Activated CD4-positive, alpha-beta T cell treated with anti-CD3 and anti-CD28 coated beads for 4 hours (primary cell): ENCODE measurements around the gene HTR5A.
"Not testable (repeated sequence)": the region's sequence is repeated elsewhere in the genome, so short reads cannot be mapped to it uniquely, and the experiment has no call there.

Experiments used
- DNase-seq, 2 donors: peaks; one replicate each; pipeline ENCODE4 v3.0.0-alpha.2; 2020

HTR5A gene

DNA sequence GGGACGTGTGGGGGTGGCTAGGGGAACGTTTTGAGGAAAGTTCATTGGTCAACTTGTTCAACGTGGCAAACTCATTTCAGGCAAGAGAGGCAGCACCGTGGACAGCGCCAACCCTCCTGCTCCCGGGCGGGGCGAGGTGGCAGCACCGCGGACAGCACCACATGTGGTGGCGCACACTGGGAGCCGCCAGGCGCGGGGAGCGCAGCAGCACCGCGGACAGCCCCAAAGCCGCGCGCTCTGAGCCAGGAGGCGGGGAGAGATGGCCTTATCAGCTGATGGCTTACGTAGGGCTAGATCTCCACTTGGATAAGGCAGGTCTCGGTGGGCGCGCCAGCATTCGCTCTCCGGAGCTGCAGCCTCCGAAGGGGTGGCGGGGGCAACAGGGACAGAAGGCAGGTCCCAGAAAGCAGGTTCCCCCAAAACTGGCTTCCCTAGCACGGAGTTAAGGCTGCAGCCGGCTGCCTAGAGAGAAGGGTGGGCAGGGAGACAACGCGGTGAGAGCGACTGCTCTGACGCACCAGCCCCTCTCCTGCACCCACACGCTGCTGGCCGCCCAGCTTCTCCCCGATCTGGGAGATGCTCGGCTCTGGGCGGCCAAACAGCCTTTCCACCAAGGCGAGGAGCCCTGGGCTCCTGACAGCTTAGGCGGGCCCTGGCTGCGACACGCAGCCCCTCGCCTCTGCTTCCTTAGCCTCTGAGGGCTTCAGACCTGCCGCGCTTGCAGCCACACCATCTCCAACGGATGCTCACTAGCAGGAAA is at the start of gene HTR5A:
Gene HTR5A (plus strand): TSS at position 333 of the 760 bp plus-strand sequence. CDS start 576 bp downstream, outside the sequence.
- peak; percentile 56 to 62 for DNase-seq

DNA sequence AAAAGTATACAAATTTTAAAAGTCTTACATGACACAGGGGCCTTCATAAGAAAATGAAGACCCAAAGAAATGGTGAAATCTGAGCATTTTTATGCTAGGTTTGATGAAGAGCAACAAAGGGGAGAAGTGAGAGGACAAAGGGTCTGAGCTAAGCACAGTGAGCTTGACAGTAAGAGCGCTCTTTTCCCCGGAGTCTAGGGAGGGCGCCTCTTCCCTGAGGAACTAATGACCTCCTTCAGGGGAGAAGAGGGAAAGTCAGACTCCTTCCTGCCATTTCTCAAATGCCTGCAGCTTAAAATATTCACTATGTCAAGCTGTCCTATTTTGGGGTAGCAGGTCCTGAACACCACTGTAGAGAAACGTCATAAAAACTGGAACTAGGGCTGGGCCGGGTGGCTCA is 49.1 kb upstream of the HTR5A start:
- no peak for DNase-seq

DNA sequence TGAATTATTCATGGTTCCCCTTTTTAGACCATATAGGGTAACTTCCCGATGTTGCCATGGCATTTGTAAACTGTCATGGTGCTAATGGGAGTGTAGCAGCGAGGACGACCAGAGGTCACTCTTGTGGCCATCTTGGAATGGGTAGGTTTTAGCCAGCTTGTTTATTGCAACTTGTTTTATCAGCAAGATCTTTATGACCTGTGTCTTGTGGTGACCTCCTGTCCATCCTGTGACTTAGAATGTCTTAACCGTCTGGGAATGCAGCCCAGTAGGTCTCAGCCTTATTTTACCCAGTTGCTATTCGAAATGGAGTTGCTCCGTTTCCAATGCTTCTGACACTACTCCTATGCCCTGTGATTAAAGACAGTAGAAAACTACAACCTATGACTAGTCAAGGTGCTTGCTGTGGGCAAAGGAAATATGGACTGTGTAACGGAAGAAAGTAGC is 48.4 kb upstream of the HTR5A start:
- DNase-seq = no peak

DNA sequence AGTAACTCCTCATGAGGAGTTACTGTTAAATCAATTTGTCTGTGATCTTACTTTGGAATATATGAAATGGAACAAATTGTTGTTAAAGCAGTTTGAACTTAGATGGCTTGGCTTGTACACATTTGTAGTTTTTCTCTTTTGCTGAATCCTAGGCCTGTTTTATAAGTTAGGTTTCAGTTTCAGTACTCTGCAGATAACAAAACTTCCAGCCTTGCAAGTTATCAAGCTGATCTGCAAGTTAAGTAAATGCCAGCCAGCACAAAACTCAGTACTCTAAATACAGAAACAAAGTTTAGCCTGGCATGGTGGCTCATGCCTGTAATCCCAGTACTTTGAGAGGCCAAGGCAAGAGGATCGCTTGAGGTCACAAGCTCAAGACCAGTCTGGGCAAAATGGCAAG is 42.2 kb upstream of the HTR5A start:
- DNase-seq = no peak

DNA sequence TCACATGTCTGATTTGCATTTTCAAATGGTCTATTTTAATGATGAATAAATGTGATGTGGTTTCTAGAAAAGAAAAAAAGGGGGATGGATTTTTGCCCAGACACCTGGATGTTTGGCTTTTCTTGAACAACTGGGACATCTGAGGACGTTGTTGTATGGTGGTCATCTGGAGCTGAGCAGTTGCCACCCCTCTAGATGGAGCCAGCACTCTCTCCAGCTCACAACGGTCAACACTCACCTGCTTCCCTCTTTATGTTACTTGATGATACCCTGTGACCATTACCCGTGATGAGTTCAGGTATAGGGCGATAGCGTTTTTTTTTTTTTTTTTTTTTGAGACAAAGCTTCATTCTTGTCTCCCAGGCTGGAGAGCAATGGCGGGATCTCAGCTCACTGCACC is 37.1 kb upstream of the HTR5A start:
- DNase-seq = no peak

DNA sequence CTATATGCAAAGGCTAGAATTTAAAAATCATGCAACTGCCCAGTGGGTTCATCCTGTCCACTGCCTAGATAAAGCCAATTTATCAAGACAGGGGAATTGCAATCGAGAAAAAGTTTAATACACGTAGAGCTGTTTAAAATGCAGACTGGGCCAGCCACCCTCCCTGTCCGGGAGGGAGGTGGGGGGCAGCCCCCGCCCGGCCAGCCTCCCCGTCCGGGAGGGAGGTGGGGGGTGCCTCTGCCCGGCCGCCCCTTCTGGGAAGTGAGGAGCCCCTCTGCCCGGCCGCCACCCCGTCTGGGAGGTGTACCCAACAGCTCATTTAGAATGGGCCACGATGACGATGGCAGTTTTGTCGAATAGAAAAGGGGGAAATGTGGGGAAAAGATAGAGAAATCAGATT is 35.6 kb upstream of the HTR5A start:
- DNase-seq = not testable (repeated sequence)

DNA sequence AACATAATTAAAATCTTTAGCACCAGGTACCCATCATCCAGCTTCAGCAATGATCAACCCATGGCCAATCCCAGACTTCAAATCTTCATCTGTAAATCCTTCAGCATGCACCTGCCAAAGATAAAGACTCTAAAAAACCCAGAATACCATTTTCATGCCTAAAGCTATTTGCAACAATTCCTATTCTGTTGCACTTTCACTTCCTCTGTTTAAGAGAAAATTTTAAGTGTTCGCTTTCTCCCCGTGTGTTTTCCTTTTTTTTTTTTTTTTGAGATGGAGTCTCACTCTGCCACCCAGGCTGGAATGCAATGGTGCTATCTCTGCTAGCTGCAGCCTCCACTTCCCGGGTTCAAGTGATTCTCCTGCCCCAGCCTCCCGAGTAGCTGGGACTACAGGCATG is 31.8 kb upstream of the HTR5A start:
- no peak for DNase-seq

DNA sequence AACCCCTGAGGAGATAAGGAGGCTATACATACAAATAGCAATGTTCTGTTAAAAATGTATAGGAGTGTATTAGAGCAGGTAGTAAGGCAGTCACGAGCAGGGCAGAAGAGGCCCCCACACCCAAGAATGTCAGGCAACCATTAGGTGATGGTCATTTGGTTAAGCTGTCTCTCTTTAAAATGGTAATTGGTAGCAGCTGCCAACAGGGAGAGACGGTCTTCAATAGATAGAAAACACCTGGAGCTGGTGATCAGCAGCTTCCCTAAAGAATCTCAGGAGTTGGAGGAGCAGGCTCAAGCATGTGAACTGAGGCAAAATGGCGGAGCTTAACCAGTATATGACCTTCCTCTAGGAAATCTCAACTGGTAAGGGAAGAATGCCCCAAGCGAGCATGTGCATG is 26.4 kb upstream of the HTR5A start:
- DNase-seq = no peak

DNA sequence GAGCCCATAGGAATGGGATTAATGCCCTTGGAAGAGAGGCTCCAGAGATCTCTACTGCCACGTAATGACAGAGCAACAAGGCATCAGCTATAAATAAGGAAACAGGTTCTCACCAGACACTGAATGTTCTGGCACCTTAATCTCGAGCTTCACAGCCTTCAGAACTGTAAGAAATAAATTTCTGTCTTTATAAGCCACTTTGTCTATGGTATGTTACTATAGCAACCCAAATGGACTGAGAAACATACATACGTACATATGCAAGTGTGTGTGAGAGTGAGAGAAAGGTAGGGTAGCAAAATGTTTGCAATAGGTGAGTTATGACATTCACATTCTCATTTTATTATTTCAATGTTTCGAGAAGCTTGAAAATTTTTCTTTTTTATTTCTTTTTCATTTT is 22.1 kb upstream of the HTR5A start:
- DNase-seq = no peak

DNA sequence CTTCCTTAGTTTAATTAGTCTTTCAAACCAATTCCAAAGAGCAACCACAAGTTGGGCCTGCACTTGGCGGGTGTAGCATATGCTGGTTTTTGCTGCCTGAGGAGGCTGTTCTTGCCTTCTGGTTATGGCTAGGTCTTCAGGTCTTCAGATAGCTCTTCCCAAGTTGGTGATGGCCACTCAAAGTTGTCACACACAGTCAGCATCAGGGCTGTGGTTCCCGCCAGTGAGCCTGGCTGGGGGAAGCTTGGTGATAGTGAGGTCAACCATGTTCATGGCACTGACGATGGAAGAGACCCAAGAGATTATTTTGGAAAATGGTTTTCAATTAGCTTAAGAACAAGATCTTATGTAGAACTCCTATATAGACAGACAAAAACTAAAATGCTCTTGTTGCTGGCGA is 18.8 kb upstream of the HTR5A start:
- no peak for DNase-seq

DNA sequence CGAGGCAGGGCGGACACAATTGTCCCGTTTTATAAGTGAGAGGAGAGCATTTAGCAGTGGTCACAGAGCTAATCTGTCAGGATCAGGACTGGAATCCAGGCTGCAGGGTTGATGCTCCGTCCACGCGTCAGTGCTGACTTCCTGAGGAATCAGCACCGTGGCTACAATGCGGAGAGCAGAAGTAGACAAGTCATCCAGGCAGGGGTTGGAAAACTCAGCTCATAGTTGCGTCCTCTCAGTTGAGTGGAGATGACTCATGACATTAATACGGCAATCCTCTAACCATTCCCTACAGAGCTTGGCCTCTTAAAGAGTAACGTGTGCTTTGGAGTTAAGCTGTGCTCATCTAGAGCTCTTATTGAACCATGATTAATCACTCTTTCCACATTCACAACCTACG is 17.1 kb upstream of the HTR5A start:
- DNase-seq = no peak

DNA sequence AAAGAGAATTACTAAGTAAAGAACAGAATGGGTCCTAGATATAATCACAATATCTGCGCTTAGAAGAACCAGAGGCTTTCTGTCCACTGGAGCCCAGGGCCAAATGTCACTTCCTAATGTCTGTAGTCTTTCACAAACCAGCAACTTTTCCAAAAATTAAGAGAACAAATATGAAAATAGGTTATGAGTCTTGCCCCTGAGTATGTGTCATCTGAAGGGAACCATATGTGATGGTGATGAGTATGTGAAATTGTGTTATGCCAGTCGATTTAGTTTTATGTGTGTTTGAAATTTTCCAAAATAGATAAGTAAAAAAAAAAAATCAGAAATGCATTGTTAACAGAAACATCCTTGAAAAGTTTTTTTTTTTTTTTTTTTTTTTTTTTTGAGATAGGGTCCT is 15.4 kb upstream of the HTR5A start:
- DNase-seq = no peak

DNA sequence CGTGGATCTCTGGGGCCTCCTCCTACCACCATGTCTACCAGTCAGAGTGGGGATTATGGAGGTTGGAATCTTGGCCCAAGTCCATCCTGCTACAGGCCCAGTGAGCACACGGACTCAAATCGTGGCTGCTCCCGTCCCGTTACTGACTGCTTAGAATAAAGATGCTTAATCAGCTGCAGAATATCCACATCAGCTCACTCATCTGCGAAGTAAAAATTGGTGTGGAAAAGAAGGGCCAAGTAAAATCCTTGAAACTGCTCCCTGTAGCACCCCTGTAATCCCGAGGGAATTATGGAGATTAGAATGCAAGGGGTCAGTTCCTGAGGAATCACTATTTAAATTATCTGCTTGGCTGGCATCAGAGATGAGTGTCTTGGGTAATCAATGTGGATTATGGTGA is 13.0 kb upstream of the HTR5A start:
- DNase-seq = no peak

DNA sequence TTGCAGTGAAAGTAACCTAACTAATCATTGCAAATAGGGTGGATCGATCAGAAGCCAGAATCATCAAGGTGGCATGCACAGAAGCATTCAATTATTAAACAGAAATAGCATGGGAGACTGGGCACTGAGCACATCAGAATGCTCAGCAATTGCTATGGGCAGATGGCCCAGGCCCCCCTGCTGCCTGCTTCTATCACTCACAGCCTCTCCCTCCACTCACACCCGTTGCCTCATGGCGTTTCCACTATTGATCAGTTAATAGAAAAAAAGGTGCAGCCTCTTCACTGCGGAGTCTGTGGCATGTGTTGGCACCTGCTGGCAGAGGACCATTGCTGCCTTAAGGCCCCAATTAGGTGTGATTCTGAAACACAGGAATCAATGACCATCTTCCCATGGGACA is 11.2 kb upstream of the HTR5A start:
- no peak for DNase-seq

DNA sequence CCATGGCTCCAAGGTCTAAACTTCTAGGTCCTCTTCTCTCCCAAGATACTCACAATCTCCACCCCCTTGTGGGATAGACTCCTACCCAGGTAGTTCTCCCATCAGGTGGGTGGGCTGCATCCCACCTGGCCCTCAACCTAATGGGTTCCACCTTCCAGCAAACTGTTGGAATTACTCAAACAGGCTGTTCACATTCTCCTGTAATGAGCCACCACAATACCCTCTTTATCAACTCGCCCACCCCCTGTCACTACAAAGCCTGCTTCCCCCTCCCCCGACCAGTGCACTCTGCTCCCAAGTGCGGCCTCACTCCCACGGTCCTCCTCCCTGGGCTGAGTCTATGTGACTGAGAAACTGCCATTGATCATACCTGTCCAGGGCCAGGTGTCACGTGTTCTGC is 10.4 kb upstream of the HTR5A start:
- DNase-seq = no peak

DNA sequence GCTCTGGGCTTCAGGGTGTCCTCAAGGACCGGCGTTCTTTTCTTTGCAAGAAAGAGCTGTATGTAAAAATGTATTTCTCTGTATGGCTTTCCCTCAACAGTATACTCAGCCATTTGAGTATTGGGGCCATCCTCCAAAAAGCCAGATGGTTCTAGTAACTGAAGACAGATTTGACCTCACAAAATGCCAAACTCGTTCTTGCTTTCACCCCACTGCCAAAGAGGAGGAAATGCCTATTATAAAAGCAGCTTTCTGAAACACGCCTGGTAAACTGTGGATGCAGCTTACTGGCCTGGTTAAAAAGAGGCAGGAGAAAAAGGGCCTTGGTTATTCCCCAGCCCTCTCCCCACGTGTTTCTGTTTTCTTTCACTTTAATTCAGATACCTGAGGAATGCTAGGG is 7.7 kb upstream of the HTR5A start:
- no peak for DNase-seq

DNA sequence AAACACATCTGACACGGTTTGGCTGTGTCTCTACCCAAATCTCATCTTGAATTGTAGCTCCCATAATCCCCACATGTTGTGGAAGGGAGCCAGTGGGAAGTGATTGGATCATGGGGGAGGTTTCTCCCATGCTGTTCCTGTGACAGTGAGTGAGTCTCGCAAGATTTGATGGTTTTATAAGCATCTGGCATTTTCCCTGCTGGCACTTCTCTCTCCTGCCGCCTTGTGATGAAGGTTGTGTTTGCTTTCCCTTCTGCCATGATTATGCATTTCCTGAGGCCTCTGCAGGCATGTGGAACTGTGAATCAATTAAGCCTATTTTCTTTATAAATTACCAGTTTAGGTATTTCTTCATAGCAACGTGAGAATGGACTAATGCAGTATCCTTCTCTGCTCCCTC is 5.9 kb upstream of the HTR5A start:
- DNase-seq = no peak

DNA sequence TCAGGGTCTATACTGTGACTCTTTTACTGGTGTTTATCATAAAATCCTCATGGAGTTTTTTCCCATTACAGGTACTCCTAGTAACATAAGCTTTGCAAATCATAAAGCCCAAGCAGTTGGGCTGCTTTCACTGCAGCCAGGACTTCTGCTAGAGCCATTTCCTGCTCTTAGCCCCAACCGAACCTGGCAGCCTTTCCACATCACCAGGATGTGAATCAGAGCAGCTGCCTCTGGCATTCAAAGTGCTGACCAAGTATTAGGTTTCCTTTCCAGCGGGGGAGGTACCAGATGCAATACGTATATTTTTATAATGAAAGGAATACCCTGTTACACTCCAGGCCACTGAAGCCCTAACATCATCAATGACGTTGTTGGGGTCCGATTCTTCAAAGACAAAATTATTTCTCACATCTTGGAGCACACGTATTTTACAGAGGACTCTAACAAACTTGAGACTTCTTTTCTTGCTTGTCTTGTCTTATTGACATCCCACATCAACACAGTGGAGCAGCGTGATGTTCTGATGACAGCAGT is 3.6 kb upstream of the HTR5A start:
- DNase-seq = no peak

DNA sequence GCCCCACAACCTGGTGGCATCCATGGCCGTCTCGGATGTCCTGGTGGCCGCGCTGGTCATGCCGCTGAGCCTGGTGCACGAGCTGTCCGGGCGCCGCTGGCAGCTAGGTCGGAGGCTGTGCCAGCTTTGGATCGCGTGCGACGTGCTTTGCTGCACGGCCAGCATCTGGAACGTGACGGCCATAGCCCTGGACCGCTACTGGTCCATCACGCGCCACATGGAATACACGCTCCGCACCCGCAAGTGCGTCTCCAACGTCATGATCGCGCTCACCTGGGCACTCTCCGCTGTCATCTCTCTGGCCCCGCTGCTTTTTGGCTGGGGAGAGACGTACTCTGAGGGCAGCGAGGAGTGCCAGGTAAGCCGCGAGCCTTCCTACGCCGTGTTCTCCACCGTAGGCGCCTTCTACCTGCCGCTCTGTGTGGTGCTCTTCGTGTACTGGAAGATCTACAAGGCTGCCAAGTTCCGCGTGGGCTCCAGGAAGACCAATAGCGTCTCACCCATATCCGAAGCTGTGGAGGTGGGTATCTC is 1.1 kb downstream of the HTR5A start:
- no peak for DNase-seq

DNA sequence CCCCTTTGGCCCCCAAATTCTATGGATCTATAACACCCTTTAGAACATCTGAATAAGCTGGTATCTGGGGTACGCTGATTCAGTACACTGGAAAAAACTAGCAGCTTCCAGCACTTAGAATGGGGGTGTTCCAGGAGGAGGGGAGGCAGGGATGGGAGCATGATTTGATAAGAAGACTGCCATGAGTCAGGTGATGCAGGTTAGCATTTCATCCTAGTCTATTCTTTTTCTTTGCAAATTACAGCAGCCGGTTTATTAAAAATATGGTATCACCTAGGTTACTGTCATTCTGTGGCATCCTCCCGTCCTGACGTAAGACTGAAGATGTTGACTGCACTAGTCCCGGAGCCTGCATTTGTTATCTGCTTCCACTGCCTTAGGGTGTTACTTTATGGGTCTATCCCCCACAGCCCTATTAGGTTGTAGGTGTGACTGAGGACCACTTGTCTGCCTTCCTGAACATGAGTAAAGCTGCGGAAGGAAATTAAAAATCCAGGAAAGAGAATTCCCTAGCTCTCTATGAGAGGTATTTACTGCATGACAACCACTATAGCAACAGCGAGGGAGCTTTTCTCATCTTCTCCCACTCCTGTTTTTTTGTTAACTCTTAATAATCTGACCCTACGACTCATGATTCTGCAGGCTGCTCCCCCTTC is 1.9 kb downstream of the HTR5A start:
- DNase-seq = no peak

DNA sequence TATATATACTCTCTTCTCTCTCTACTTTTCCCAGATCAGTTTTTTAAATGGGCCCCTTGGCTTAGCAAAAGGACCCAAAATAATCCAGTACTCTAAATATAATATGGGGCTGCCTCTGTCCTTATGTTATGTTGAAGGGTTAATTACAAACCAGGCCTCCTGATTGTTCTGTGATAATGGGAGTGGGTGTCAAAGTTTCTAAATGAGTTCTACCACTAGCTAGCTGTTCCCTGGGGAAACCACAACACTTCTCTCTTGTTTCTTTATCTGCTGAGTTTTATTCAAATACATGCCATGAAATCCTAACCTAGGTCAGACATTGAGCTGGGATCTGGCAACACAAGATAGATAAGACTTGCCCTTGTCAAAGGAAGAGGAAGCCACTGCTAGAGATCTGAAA is 3.8 kb downstream of the HTR5A start:
- no peak for DNase-seq

DNA sequence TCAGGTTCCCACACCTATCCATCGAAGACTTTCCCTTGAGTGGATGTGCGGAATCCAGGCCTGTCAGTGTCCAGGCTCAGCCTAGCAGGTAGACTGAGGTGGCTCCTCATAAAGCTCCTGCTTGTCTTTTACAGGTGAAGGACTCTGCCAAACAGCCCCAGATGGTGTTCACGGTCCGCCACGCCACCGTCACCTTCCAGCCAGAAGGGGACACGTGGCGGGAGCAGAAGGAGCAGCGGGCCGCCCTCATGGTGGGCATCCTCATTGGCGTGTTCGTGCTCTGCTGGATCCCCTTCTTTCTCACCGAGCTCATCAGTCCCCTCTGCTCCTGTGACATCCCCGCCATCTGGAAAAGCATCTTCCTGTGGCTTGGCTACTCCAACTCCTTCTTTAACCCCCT is 13.9 kb downstream of the HTR5A start:
- DNase-seq = no peak

DNA sequence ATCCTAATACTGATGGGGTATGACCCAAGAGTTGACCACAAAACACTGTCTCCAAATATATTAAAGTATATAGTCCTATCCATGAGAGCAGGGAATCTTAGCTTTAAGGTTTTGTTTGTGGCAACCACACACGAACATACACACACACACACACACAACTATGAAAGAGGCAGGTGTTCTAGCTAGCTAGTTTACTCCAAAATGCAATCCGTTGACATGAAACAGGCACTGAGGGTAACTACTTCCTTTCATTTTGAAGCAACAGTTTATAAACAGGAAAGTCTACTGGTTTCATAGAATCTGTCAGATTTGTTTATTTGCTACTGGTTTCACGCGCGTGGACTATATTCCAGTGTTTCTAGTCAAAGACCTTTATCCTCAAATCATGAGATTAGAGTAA is 14.8 kb downstream of the HTR5A start:
- no peak for DNase-seq

DNA sequence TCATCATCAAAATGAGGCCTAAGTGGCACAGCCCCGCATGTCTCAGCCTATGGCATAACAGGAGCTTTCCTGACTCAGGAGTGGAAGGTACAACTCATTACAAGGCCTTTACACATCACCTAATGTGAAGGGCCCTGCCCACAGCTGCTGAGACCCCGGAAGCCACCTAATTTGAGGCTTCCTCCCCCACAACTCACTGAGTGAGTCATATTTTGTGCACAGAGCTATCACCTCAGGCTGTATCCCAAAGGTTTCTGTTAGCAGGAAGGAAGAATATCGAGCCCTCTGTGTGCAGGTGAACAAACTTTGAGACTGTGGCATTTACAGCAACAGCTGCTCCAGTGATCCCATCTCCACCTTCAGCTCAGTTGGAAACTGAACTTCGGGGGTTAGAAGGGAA is 20.6 kb downstream of the HTR5A start:
- DNase-seq = peak in 1 of 2 donors; percentile 12
